Mucosa of rectum (tissue), 2 donors: Measurements from ENCODE around the gene FAM83D.

ENCODE experiments used
- H3K27ac ChIP-seq, 2 donors: one replicate each; pipeline ENCODE4 v1.7.0; 2013; ENCODE audit warnings: inconsistent platforms in 2 of 2, low read depth in 2 of 2, low read length in 2 of 2
- H3K27me3 ChIP-seq, 2 donors: one replicate each; pipeline ENCODE4 v1.7.0; 2013; ENCODE audit warnings: low read length in 2 of 2; ENCODE audit not compliant: control insufficient read depth in 2 of 2, insufficient read depth in 2 of 2
- H3K36me3 ChIP-seq, 2 donors: one replicate each; pipeline ENCODE4 v1.7.0; 2013; ENCODE audit warnings: low read length in 2 of 2; ENCODE audit not compliant: control insufficient read depth in 2 of 2, insufficient read depth in 2 of 2
- H3K4me1 ChIP-seq, 2 donors: one replicate each; pipeline ENCODE4 v1.7.0; 2013; ENCODE audit warnings: low read length in 2 of 2, mild to moderate bottlenecking in 1 of 2; ENCODE audit not compliant: control insufficient read depth in 2 of 2, insufficient read depth in 2 of 2
- H3K4me3 ChIP-seq, 2 donors: one replicate each; pipeline ENCODE4 v1.7.0; 2013; ENCODE audit warnings: low read length in 2 of 2
- H3K9ac ChIP-seq, 2 donors: one replicate each; pipeline ENCODE4 v1.7.0; 2013; ENCODE audit warnings: low read length in 2 of 2, low read depth in 1 of 2, mild to moderate bottlenecking in 1 of 2
- H3K9me3 ChIP-seq, 2 donors: one replicate each; pipeline ENCODE4 v1.7.0; 2013; ENCODE audit warnings: low read length in 2 of 2; ENCODE audit not compliant: control insufficient read depth in 2 of 2
- donor health status: healthy.
- donor health status: Normal muscosa, but diverticular disease.

The FAM83D gene

DNA sequence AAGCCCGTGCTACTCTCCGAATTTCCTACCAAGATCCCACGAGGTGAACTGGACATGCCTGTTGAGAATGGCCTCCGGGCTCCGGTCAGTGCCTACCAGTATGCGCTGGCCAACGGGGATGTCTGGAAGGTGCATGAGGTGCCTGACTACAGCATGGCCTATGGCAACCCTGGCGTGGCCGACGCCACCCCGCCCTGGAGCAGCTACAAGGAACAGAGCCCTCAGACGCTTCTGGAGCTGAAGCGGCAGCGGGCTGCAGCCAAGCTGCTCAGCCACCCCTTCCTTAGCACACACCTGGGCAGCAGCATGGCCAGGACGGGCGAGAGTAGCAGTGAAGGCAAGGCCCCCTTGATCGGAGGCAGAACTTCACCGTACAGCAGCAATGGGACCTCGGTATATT lies 8.0 kb upstream of the FAM83D start:
- Histone ChIP-seq H3K4me3 (no peak overlapping the region), H3K27ac (no peak overlapping the region), H3K9me3 (no peaks in the 10 kb centered on the region), H3K36me3 (peaks cover 0 to 8% of the 10 kb centered on the region in 2 donors), H3K27me3 (no peaks in the 10 kb centered on the region), H3K9ac (no peak overlapping the region), H3K4me1 (no peaks in the 10 kb centered on the region)

DNA sequence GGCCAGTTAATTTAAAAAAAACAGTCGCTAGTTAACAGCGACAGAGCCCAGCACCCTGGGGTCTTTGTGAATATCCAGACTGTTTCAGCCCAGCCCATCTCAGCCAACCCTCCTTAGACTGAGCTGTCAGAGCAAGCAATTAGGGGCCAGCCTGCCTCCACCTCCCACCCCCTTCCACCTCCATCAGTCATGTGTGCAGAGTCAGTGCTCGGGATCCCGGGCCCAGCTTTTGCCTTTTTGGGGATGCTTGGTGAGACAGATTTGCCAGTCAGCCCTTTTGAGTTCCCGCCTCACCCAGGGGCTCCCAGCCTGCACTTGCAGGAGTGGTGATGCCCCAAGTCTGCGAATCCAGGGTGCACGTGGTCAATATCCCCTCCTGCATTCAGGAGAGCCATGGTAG lies 6.5 kb upstream of the FAM83D start:
- no peak overlapping the region for H3K4me3 ChIP-seq
- H3K9me3 ChIP-seq = no peaks in the 10 kb centered on the region
- no peaks in the 10 kb centered on the region for H3K4me1 ChIP-seq
- H3K9ac ChIP-seq = no peak overlapping the region
- peaks cover 0 to 8% of the 10 kb centered on the region in 2 donors for H3K36me3 ChIP-seq
- no peaks in the 10 kb centered on the region for H3K27me3 ChIP-seq
- H3K27ac ChIP-seq = no peak overlapping the region

DNA sequence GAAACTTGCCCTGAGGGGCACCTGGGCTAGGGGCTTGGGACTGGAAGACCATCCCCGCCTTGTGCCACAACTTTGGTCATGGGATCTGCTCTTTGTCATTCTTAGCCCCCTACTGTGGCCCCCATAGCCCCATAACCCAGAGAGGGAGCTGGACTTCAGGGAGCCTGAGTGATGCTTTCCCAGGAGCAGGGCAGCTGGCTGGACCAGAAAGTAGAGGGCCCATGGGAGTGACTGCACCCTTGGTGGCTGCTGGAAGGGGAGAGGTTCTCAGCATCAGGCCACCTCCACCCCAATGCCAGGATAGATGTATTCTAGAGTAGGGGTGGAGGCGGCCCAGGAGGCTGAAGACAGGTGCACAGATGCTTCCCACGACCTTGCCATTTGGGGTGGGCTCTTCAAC lies 5.8 kb upstream of the FAM83D start:
- Histone ChIP-seq H3K27ac (no peak overlapping the region), H3K4me1 (no peaks in the 10 kb centered on the region), H3K4me3 (no peak overlapping the region), H3K9ac (no peak overlapping the region), H3K36me3 (peaks cover 0 to 8% of the 10 kb centered on the region in 2 donors), H3K27me3 (no peaks in the 10 kb centered on the region), H3K9me3 (no peaks in the 10 kb centered on the region)

DNA sequence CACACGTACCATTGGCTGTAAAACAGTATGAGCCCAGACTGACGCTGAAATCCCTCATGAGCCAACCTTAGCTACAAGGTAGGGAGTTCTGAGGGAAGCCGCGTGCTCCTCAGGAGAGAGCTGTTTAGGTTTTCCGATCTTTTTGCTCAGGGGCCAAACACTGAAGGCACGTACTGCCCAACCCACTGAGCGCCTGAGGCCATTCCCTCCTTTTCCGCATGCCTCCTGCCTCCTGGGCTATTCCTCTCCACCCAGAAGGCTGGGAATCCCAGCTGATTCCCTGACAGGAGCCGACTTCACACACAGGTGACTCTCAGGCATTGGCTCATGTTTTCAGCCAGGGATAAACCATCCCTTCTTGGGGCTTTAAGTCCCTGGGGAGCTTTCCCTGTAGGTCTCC lies 5.4 kb upstream of the FAM83D start:
- no peak overlapping the region for H3K9ac ChIP-seq
- no peak overlapping the region for H3K4me3 ChIP-seq
- H3K27me3 ChIP-seq = no peaks in the 10 kb centered on the region
- H3K4me1 ChIP-seq = no peaks in the 10 kb centered on the region
- no peak overlapping the region for H3K27ac ChIP-seq
- H3K36me3 ChIP-seq = peaks cover 0 to 8% of the 10 kb centered on the region in 2 donors
- H3K9me3 ChIP-seq = no peaks in the 10 kb centered on the region

DNA sequence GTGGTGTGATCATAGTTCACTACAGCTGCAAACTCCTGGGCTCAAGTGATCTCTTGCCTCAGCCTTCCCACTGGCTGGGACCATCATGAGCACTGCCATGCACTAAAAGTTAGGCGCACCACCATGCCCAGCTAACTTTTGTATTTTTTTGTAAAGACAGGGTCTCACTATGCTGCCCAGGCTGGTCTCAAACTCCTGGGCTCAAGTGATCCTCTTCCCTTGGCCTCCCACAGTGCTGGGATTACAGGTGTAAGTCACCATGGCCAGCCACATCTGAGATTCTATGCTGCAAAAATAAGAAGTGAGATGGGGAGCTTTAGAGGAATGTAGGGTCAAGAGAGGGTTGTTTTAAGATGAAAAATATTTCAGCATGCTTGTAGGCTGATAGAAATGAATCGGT lies 1.5 kb upstream of the FAM83D start:
- H3K4me1 ChIP-seq = peaks cover 6 to 10% of the 10 kb centered on the region in 2 donors
- no peak overlapping the region for H3K9ac ChIP-seq
- no peak overlapping the region for H3K4me3 ChIP-seq
- H3K27ac ChIP-seq = no peak overlapping the region
- peaks cover 0 to 3% of the 10 kb centered on the region in 2 donors for H3K36me3 ChIP-seq
- H3K27me3 ChIP-seq = no peaks in the 10 kb centered on the region
- no peaks in the 10 kb centered on the region for H3K9me3 ChIP-seq

DNA sequence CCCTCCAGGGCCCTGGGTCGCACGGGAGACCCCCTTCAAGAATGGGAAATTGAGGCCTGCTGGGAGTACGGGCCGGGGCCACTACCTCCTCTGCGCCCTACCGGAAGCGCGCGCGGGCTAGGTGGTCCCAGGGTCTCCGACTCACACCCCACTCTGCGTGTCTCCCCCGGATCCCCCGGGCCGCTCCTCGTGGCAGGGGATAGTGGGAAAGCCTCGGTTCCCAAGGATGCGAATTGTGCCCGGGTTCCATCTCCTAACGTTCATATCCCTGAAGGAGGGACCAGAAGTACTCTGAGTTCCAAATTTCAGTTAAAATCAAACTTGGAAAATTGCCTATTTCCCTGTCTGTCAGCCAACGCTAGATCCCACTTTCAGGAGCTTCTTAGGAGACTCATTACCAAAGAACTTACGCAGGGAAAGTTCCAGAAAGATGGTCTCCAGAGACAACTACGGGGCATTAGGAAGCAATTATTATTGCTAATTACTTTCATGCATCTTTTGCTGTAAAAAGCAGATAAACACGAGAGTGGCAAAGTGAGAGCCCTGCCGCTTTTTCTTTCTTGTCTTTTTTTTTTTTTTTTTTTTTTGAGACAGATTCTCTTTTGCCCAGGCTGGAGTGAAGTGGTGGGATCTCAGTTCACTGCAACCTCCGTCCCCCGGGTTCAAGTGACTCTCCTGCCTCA lies 858 bp downstream of the FAM83D start:
- H3K36me3 ChIP-seq = no peaks in the 10 kb centered on the region
- H3K27ac ChIP-seq = no peak overlapping the region
- H3K9me3 ChIP-seq = no peaks in the 10 kb centered on the region
- H3K4me1 ChIP-seq = peaks cover 6 to 10% of the 10 kb centered on the region in 2 donors
- no peaks in the 10 kb centered on the region for H3K27me3 ChIP-seq
- H3K9ac ChIP-seq = peak overlapping the region; percentile 56 to 81
- H3K4me3 ChIP-seq = peak overlapping the region; percentile 73 to 74

DNA sequence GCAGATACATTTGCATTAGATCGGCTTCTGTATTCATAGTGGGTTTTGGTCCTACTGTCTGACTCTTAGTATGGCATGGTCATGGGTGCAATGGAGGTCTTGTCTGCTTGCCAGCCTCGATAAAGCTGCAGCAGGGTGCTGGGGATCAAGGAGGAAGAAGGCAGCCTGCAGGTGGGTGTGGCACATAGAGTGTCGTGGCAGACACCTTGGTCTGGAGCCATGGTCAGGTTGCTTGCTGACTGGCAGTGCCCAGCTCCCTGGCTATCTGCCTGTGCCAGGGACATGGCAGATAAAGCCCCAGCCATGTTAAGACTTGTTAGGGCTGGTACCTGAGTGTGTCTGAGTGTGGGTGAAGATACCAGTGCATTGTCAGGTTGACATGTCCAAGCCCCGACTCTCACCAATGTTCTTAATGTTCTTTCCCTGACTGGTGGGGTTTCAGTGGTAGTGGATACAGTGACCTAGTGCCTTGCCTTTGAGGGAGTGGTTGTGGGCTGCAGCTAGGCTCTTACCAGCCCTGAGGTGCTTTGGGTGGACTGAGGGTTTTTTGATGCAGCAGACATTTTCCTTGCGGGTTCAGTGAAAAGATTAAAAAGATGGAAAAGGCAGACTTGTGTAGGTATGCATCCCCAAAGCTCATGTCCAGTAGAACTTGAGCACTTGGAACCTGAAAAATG lies 1.8 kb downstream of the FAM83D start:
- H3K9ac ChIP-seq = no peak overlapping the region
- H3K27ac ChIP-seq = no peak overlapping the region
- no peaks in the 10 kb centered on the region for H3K36me3 ChIP-seq
- H3K9me3 ChIP-seq = no peaks in the 10 kb centered on the region
- H3K4me1 ChIP-seq = peaks cover 6 to 10% of the 10 kb centered on the region in 2 donors
- H3K27me3 ChIP-seq = no peaks in the 10 kb centered on the region
- peak overlapping the region in 1 of 2 donors; percentile 53 for H3K4me3 ChIP-seq

DNA sequence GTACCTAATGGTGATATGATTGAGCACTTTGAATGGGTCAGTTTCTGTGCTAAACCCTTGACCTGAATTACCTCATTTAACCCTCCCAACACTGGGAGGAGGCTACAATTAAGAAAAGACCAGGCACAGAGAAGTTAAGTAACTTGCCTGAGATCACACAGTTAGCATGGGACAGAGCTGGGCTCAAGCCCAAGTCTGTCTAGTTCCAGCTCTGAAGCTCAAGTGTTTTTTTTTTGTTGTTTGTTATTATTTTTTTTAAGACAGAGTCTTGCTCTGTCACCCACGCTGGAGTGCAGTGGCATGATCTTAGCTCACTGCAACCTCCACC lies 4.0 kb downstream of the FAM83D start:
- Histone ChIP-seq H3K4me1 (peaks cover 6 to 10% of the 10 kb centered on the region in 2 donors), H3K4me3 (no peak overlapping the region), H3K27me3 (no peaks in the 10 kb centered on the region), H3K27ac (no peak overlapping the region), H3K36me3 (no peaks in the 10 kb centered on the region), H3K9ac (no peak overlapping the region), H3K9me3 (no peaks in the 10 kb centered on the region)

DNA sequence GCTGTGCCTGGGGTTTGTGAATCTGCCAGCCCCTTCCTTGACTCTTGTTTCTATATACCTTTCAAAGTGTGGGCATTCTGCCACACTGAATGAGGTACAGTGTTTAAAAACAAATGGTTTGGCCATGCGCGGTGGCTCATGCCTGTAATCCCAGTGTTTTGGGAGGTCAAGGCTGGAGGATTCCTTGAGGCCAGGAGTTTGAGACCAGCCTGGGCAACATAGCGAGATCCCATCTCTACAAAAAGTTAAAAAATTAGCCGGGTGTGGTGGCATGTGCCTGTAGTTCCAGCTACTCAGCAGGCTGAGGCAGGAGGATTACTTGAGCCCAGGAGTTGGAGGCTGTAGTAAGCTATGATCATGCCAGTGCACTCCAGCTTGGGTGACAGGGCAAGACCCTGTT lies 5.8 kb downstream of the FAM83D start:
- H3K27me3 ChIP-seq = no peaks in the 10 kb centered on the region
- H3K36me3 ChIP-seq = no peaks in the 10 kb centered on the region
- H3K9ac ChIP-seq = no peak overlapping the region
- no peak overlapping the region for H3K4me3 ChIP-seq
- H3K4me1 ChIP-seq = peaks cover 2 to 6% of the 10 kb centered on the region in 2 donors
- H3K27ac ChIP-seq = no peak overlapping the region
- H3K9me3 ChIP-seq = no peaks in the 10 kb centered on the region

DNA sequence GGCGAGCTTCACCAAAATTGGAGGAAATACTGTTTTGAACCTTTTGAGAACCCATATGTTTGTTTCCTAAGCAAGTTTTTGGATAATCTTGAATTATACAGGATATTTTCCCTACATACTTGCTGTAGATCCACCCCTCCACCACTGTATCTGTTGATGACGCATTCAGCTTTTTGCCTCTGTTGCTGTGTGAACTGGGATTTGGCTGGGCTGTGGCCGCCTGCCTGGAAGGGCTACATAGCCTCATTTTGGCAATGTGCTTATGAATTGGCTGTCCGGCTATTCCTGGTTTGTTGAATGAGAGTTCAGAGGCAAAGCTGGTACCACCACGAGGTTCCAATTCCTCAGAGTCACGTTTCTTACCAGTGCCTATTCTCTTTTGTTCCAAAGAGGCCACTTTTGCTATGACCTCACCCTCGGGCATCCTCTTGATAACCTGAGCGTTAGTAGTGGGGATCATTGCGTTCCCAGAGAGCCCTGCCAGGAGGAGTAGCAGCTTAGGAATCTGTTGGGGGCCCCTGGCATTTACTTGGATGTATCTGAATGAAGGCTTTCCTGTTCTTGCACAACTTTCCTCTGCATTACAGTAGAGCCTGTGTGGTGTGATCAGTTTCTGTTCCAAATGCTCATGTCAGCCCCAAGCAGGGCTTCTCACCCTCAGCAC lies 6.4 kb downstream of the FAM83D start:
- peaks cover 0 to 3% of the 10 kb centered on the region in 2 donors for H3K4me1 ChIP-seq
- H3K9ac ChIP-seq = no peak overlapping the region
- no peaks in the 10 kb centered on the region for H3K9me3 ChIP-seq
- no peaks in the 10 kb centered on the region for H3K36me3 ChIP-seq
- H3K27ac ChIP-seq = no peak overlapping the region
- no peaks in the 10 kb centered on the region for H3K27me3 ChIP-seq
- no peak overlapping the region for H3K4me3 ChIP-seq
